Adrenal gland (tissue), 5 donors: ENCODE results near the gene ELL.

Experiments
- POLR2A ChIP-seq, 2 donors: fragments of 450-650 bp; IDR thresholded peaks; one replicate each; pipeline ENCODE4 v1.6.1; 2017; ENCODE audit warnings: antibody characterized with exemption in 2 of 2, mild to moderate bottlenecking in 2 of 2, moderate library complexity in 1 of 2
- TF ChIP-seq, protein P1 (sequence below), 6 experiments: fragments of 450-650 bp in 4 of 6; fragments of 200-600 bp in 2 of 6; sonication (generic) in 1 of 6; IDR thresholded peaks; 1 replicate in 5 of 6; 2 replicates in 1 of 6; pipeline versions ENCODE4 v1.5.1 to v1.8.0; 2016 to 2021; ENCODE audit warnings: antibody characterized with exemption in 6 of 6, mild to moderate bottlenecking in 2 of 6, moderate library complexity in 1 of 6
- donor health status: DM: no; HTN: no; CAD: no.

DNA sequence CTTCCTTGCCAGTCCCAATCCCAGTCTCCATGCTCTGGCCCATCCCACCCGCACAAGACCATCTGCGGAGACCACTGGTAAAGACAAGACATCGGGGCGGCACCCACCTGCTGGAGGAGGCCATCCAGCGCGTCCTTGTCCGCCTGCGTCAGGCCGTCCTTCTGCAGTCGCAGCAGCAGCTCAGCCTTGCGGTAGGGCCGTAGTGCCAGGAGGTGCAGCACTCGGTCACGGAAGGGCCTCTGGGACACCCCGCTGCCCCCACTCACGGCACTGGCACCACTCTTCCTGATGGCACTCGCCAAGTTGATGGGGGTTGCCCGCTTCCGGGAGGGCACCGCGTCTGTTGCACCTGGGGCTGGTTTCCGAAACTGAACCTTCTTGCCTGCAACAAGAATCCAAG is 60.4 kb downstream of the ELL start:
- TF ChIP-seq, protein P1, sequence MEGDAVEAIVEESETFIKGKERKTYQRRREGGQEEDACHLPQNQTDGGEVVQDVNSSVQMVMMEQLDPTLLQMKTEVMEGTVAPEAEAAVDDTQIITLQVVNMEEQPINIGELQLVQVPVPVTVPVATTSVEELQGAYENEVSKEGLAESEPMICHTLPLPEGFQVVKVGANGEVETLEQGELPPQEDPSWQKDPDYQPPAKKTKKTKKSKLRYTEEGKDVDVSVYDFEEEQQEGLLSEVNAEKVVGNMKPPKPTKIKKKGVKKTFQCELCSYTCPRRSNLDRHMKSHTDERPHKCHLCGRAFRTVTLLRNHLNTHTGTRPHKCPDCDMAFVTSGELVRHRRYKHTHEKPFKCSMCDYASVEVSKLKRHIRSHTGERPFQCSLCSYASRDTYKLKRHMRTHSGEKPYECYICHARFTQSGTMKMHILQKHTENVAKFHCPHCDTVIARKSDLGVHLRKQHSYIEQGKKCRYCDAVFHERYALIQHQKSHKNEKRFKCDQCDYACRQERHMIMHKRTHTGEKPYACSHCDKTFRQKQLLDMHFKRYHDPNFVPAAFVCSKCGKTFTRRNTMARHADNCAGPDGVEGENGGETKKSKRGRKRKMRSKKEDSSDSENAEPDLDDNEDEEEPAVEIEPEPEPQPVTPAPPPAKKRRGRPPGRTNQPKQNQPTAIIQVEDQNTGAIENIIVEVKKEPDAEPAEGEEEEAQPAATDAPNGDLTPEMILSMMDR (IDR thresholded peaks at IDR 0.05) = no peak
- TF ChIP-seq POLR2A (IDR thresholded peaks at IDR 0.05) = no peak
